ENCODE data around the gene PNPLA7.

Gene PNPLA7

GRCh38 chr9:137499416-137499815, 50.8 kb downstream of the PNPLA7 start:
- Histone ChIP-seq H3K27ac (no peak overlapping the region), H3K9ac (no peak overlapping the region), H2AFZ (no peak overlapping the region), H3K36me3 (ENCODE audit: control insufficient read depth, insufficient read depth, low read length) (no peaks in the 10 kb centered on the region), H3K4me1 (no peaks in the 10 kb centered on the region), H3K4me2 (ENCODE audit: low read length) (no peak overlapping the region), H3K4me3 (ENCODE audit: low read depth, low read length) (no peak overlapping the region), H3K27me3 (ENCODE audit: control insufficient read depth, insufficient read depth, low read length) (no peaks in the 10 kb centered on the region), H3K79me2 (no peaks in the 10 kb centered on the region), H3K9me3 (ENCODE audit: control insufficient read depth, low read length) (no peaks in the 10 kb centered on the region)
- no peak for TF ChIP-seq CTCF (IDR thresholded peaks at IDR 0.05)

- Histone ChIP-seq H3K4me3 (ENCODE audit: low read depth, low read length) (no peak overlapping the region), H3K4me1 (no peaks in the 10 kb centered on the region), H3K9ac (no peak overlapping the region)
Measured at GRCh38 chr9:137498720-137499150, 51.5 kb downstream of the PNPLA7 start.

GRCh38 chr9:137497921-137498719, 52.1 kb downstream of the PNPLA7 start:
- Histone ChIP-seq H3K27ac (no peak overlapping the region), H3K27me3 (ENCODE audit: control insufficient read depth, insufficient read depth, low read length) (no peaks in the 10 kb centered on the region), H3K9ac (no peak overlapping the region), H3K4me2 (ENCODE audit: low read length) (no peak overlapping the region), H3K36me3 (ENCODE audit: control insufficient read depth, insufficient read depth, low read length) (no peaks in the 10 kb centered on the region), H3K79me2 (no peaks in the 10 kb centered on the region), H3K9me3 (ENCODE audit: control insufficient read depth, low read length) (no peaks in the 10 kb centered on the region), H3K4me1 (no peaks in the 10 kb centered on the region), H2AFZ (no peak overlapping the region), H3K4me3 (ENCODE audit: low read depth, low read length) (no peak overlapping the region)
- no peak for TF ChIP-seq CTCF (IDR thresholded peaks at IDR 0.05)

More at GRCh38 chr9:137498720-137499150, 51.5 kb downstream of the PNPLA7 start:
- Histone ChIP-seq H3K4me2 (ENCODE audit: low read length) (no peak overlapping the region), H3K9me3 (ENCODE audit: control insufficient read depth, low read length) (no peaks in the 10 kb centered on the region), H3K27me3 (ENCODE audit: control insufficient read depth, insufficient read depth, low read length) (no peaks in the 10 kb centered on the region), H3K79me2 (no peaks in the 10 kb centered on the region), H3K27ac (no peak overlapping the region), H3K36me3 (ENCODE audit: control insufficient read depth, insufficient read depth, low read length) (no peaks in the 10 kb centered on the region), H2AFZ (no peak overlapping the region)
- TF ChIP-seq CTCF (IDR thresholded peaks at IDR 0.05): no peak

GRCh38 chr9:137496601-137497375, 53.4 kb downstream of the PNPLA7 start:
- H3K27me3 ChIP-seq (ENCODE audit: control insufficient read depth, insufficient read depth, low read length): no peaks in the 10 kb centered on the region
- H3K4me1 ChIP-seq: no peaks in the 10 kb centered on the region
- H3K27ac ChIP-seq: no peak overlapping the region
- no peaks in the 10 kb centered on the region for H3K9me3 ChIP-seq (ENCODE audit: control insufficient read depth, low read length)
- H3K4me3 ChIP-seq (ENCODE audit: low read depth, low read length): no peak overlapping the region
- H3K79me2 ChIP-seq: no peaks in the 10 kb centered on the region
- no peak overlapping the region for H3K9ac ChIP-seq
- H3K4me2 ChIP-seq (ENCODE audit: low read length): no peak overlapping the region
- H2AFZ ChIP-seq: no peak overlapping the region
- no peaks in the 10 kb centered on the region for H3K36me3 ChIP-seq (ENCODE audit: control insufficient read depth, insufficient read depth, low read length)
- no peak for TF ChIP-seq CTCF (IDR thresholded peaks at IDR 0.05)

Measured in parathyroid adenoma (tissue), 2 donors.